Measurements from ENCODE around the gene KIF5C.
"Not testable (repeated sequence)": the region's sequence is repeated elsewhere in the genome, so short reads cannot be mapped to it uniquely, and the experiment has no call there.

The KIF5C gene

GRCh38 chr2:148874868-148875341 lies at the start of gene KIF5C:
Gene KIF5C (plus strand): TSS chr2:148875227. CDS start chr2:148875618, 391 bp downstream.
- DNase-seq: peak; percentile 24 to 95 (median 85)

- DNase-seq: no peak
Measured at GRCh38 chr2:148826791-148827190, 48.2 kb upstream of the KIF5C start.

- DNase-seq: no peak
Measured at GRCh38 chr2:148828941-148829340, 46.1 kb upstream of the KIF5C start.

GRCh38 chr2:148829618-148830017 lies 45.4 kb upstream of the KIF5C start:
- no peak for DNase-seq

GRCh38 chr2:148832637-148833036 lies 42.4 kb upstream of the KIF5C start:
- no peak for DNase-seq

- no peak for DNase-seq
Measured at GRCh38 chr2:148842050-148842449, 33.0 kb upstream of the KIF5C start.

- DNase-seq: no peak
Measured at GRCh38 chr2:148848146-148848545, 26.9 kb upstream of the KIF5C start.

GRCh38 chr2:148853458-148853857 lies 21.6 kb upstream of the KIF5C start:
- no peak for DNase-seq

- no peak for DNase-seq
Measured at GRCh38 chr2:148860037-148860436, 15.0 kb upstream of the KIF5C start.

GRCh38 chr2:148861367-148861766 lies 13.7 kb upstream of the KIF5C start:
- no peak for DNase-seq

- DNase-seq: not testable (repeated sequence)
Measured at GRCh38 chr2:148862478-148862877, 12.5 kb upstream of the KIF5C start.

GRCh38 chr2:148865512-148865911 lies 9.5 kb upstream of the KIF5C start:
- DNase-seq: no peak

GRCh38 chr2:148866091-148866490 lies 8.9 kb upstream of the KIF5C start:
- DNase-seq: no peak

GRCh38 chr2:148867079-148867769 lies 7.8 kb upstream of the KIF5C start:
- DNase-seq: no peak

- DNase-seq: peak in 15 of 56 donors; percentile 18 to 66 (median 45)
Measured at GRCh38 chr2:148875387-148876051, 492 bp downstream of the KIF5C start.

- peak in 17 of 56 donors; percentile 11 to 57 (median 43) for DNase-seq
Measured at GRCh38 chr2:148876202-148876594, 1.2 kb downstream of the KIF5C start.

- DNase-seq: peak in 55 of 56 donors; percentile 14 to 86 (median 61)
Measured at GRCh38 chr2:148876595-148877402, 1.8 kb downstream of the KIF5C start.

GRCh38 chr2:148877403-148877740 lies 2.3 kb downstream of the KIF5C start:
- DNase-seq: no peak

- no peak for DNase-seq
Measured at GRCh38 chr2:148880636-148881035, 5.6 kb downstream of the KIF5C start.

- DNase-seq: no peak
Measured at GRCh38 chr2:148882051-148882450, 7.0 kb downstream of the KIF5C start.

- DNase-seq: no peak
Measured at GRCh38 chr2:148885209-148885608, 10.2 kb downstream of the KIF5C start.

GRCh38 chr2:148885988-148886387 lies 11.0 kb downstream of the KIF5C start:
- DNase-seq: peak in 3 of 56 donors; percentile 2 to 4 (median 3)
